Bronchial epithelial cell (primary cell): ENCODE measurements around the gene KRT32. TPM values are rescaled to one million over a fixed set of nuclear protein-coding genes. Genes with fewer than 3 reads are reported as not detected.

Experiments used
- DNase-seq: peaks from one replicate; pipeline ENCODE4 v3.0.0-alpha.2; 2010; ENCODE audit warnings: low read depth
- FAIRE-seq: peaks from 2 replicates; lab custom pipeline; 2011; peaks lifted over from hg19 to GRCh38; lab: Jason Lieb, UNC
- H3K27me3 ChIP-seq: 2 replicates; pipeline ENCODE4 v1.5.1; 2011; ENCODE audit warnings: low read length; ENCODE audit not compliant: control insufficient read depth, insufficient read depth
- H3K36me3 ChIP-seq: 2 replicates; pipeline ENCODE4 v1.5.1; 2011; ENCODE audit warnings: low read length; ENCODE audit not compliant: control insufficient read depth, insufficient read depth
- H3K4me3 ChIP-seq: 2 replicates; pipeline ENCODE4 v1.5.1; 2011; ENCODE audit warnings: mild to moderate bottlenecking, low read depth, low read length, control low read depth
- total RNA-seq: library from RNA; depleted of rRNA; stranded (reverse); fragments of >200 nt; gene quantifications from 2 replicates; pipeline ENCODE4 v1.2.1, GENCODE V29; 2014
- TF ChIP-seq, protein P1 (sequence below): IDR thresholded peaks from 2 replicates; pipeline ENCODE4 v1.5.1; 2011; ENCODE audit warnings: mild to moderate bottlenecking, moderate library complexity, low read length, control low read depth, inconsistent platforms; ENCODE audit not compliant: insufficient read depth, severe bottlenecking

The KRT32 gene
- total RNA-seq, 1 donor from 2014 or later, result not detected

DNA sequence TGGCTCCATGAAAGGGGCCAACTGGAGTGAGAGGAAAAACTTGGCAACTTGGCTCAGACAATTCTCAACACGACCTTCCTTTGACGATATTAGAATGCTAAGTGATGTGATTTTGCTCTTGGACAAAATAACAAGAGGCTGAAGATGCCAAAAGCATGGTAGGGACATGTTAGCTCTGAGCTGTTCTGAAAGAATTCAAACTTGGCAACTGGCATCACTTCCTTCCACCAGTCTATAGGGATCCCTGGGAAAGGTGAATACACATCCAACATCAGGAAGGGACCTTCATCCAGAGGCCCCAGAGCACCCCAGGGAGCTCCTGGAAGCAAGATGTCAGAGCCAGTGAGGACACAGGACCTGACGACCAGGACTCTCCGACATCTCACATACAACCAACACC, 47.1 kb downstream of the KRT32 start:
- H3K4me3 ChIP-seq, result no peak overlapping the region
- FAIRE-seq (peak; percentile 32), DNase-seq (peak; percentile 92)
- no peaks in the 10 kb centered on the region for H3K36me3 ChIP-seq
- H3K27me3 ChIP-seq, result no peaks in the 10 kb centered on the region
- TF ChIP-seq, protein P1, sequence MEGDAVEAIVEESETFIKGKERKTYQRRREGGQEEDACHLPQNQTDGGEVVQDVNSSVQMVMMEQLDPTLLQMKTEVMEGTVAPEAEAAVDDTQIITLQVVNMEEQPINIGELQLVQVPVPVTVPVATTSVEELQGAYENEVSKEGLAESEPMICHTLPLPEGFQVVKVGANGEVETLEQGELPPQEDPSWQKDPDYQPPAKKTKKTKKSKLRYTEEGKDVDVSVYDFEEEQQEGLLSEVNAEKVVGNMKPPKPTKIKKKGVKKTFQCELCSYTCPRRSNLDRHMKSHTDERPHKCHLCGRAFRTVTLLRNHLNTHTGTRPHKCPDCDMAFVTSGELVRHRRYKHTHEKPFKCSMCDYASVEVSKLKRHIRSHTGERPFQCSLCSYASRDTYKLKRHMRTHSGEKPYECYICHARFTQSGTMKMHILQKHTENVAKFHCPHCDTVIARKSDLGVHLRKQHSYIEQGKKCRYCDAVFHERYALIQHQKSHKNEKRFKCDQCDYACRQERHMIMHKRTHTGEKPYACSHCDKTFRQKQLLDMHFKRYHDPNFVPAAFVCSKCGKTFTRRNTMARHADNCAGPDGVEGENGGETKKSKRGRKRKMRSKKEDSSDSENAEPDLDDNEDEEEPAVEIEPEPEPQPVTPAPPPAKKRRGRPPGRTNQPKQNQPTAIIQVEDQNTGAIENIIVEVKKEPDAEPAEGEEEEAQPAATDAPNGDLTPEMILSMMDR, result no peak

DNA sequence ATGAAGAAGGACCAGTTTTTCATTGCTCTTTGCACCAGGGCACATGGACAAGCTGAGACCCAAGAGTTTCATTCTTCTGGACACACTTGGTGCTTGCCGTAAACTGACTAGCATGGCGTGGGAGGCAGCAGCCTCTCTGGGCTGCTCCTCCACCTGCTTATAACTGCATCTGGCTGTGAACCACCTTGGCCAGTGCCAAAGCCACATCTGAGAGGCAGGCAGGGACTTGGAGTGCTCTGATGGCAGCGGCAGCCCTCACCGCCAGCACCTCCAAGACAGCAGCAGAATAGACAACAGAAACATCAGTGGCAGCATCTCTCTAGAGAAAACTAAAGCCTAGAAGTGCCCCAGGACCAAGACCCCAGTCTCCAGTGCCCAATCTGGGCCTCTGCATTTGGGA, 47.5 kb downstream of the KRT32 start:
- no peaks in the 10 kb centered on the region for H3K36me3 ChIP-seq
- H3K27me3 ChIP-seq, result no peaks in the 10 kb centered on the region
- DNase-seq, result peak; percentile 46
- no peak for FAIRE-seq
- TF ChIP-seq, protein P1, result no peak
- no peak overlapping the region for H3K4me3 ChIP-seq

DNA sequence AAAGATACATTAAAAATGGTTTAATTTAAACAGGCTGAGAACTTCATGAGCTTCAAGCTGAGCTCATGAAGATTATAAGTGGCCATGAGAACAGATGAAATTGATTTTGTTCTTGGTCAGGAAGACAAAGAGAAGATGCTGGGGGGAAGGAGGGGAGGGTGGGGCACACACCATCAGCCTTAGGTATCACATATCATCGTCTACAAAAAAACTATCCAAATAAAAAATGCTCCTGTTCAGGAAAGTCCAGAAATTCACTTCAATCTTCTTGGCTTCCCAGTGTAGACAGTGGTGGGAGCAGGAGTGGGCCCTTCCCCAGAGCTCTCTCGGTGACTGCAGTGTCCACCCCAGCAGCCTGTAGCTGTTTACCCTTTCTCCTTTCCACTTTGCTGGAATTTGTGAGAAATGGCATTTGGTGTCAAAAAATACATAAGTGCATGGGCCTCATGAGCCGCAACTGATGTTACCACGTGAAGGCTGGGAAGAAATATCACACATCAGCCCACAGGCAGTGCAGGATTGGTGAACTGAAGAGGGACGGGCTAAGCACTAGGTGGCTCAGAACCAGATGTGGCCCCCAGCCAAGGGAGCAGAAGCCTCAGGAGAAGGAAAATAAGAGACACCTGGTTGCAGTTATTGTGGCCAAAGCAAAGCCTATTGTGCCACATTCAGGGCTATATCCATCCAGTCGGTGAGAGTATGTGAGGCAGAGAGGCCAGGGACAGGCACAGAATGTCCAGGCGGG, 48.9 kb downstream of the KRT32 start:
- Histone ChIP-seq H3K36me3 (no peaks in the 10 kb centered on the region), H3K4me3 (no peak overlapping the region), H3K27me3 (no peaks in the 10 kb centered on the region)
- no peak for DNase-seq
- peak; percentile 66 for FAIRE-seq
- TF ChIP-seq, protein P1, result no peak

DNA sequence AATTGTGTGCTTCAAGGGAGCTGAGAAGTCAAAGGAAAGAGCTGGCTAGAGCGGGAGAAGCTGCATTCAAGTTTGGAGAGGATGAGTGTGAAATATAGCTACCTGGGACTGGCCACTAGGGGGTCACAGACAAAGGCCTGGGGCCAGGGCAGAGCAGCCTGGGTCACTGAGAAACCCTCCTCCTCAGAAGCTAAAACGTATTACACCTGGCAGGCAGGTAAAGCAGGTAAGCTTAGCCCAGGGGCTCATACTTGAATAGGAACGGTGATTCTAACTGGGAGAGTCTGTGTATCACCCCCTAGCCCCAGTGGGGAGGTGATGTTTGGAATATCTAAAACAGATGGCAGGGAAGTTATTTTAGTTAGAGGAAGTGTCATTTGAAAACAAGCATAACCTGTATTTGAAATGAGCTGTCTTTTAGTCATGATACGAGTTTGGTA, 49.6 kb downstream of the KRT32 start:
- DNase-seq (peak; percentile 91), FAIRE-seq (no peak)
- TF ChIP-seq, protein P1, result peak; percentile 74
- no peaks in the 10 kb centered on the region for H3K36me3 ChIP-seq
- no peaks in the 10 kb centered on the region for H3K27me3 ChIP-seq
- no peak overlapping the region for H3K4me3 ChIP-seq

DNA sequence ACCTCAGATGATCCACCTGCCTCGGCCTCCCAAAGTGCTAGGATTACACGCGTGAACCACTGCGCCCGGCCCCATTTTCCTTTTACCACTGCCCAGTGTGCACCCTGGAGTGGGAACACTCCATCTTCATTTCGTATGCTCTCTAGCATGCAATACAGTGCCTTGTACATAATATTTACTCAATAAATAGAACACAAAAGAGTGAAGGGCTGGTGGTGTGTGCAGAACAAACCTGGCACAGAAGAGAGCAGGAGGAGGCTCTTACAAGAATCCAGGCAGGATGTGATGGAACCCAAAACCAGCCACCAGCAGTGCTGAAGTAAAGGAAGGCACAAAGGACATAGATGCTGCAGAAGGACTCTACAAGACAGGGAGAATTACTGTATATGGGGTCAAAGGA, 50.1 kb downstream of the KRT32 start:
- FAIRE-seq (no peak), DNase-seq (no peak)
- H3K4me3 ChIP-seq, result no peak overlapping the region
- TF ChIP-seq, protein P1, result no peak
- no peaks in the 10 kb centered on the region for H3K36me3 ChIP-seq
- no peaks in the 10 kb centered on the region for H3K27me3 ChIP-seq

DNA sequence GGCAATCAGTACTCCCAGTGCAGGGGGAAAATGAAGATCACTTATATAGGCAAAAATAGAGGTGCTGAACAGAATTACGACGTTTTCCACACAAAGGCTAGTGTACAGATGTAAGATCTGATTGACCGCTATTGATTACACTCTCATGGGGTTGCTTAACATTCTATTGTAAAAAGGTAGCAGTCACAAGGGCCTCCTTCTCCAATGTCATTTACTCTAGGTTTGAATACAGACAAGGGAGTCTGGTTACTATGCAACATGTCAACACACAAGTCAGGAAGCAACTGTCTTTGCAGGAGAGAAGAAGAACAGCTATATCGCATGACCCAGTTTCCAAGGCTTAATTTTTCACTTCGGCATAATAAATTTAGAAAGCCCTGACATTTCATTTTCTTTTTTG, 50.7 kb downstream of the KRT32 start:
- Histone ChIP-seq H3K27me3 (no peaks in the 10 kb centered on the region), H3K36me3 (no peaks in the 10 kb centered on the region), H3K4me3 (no peak overlapping the region)
- FAIRE-seq, result no peak
- TF ChIP-seq, protein P1, result no peak
- no peak for DNase-seq
